HEK293T (cell line): ENCODE data around the gene POLR2B.
"Not testable (repeated sequence)": the region's sequence is repeated elsewhere in the genome, so short reads cannot be mapped to it uniquely, and the experiment has no call there.

Experiments
- CTCF ChIA-PET: fragments of 350-600 bp; formaldehyde crosslinking; extraction: SDS; loops from one replicate; lab custom pipeline; 2021; ENCODE audit warnings: antibody characterized with exemption, inconsistent platforms; lab: Yijun Ruan, JAX
- POLR2A ChIA-PET: fragments of 350-600 bp; formaldehyde crosslinking; extraction: SDS; loops from one replicate; lab custom pipeline; 2020; ENCODE audit warnings: antibody characterized with exemption, inconsistent platforms; lab: Yijun Ruan, JAX
- DNase-seq: peaks from one replicate; pipeline ENCODE4 v3.0.0; 2012; ENCODE audit warnings: mixed read lengths; ENCODE audit errors: extremely low spot score
- ARNT ChIP-seq: fragments of 450-650 bp; IDR thresholded peaks from 2 replicates; pipeline ENCODE4 v1.6.1; 2017; ENCODE audit warnings: mild to moderate bottlenecking
- BHLHE40 ChIP-seq: fragments of 450-650 bp; IDR thresholded peaks from 2 replicates; pipeline ENCODE4 v1.6.1; 2016; ENCODE audit warnings: mild to moderate bottlenecking, moderate library complexity, borderline replicate concordance
- CTBP1 ChIP-seq: fragments of 450-650 bp; IDR thresholded peaks from 2 replicates; pipeline ENCODE4 v1.6.1; 2016; ENCODE audit warnings: borderline replicate concordance
- ELF4 ChIP-seq: fragments of 450-650 bp; IDR thresholded peaks from 2 replicates; pipeline ENCODE4 v1.6.1; 2017; ENCODE audit warnings: antibody characterized with exemption
- FOXA1 ChIP-seq: fragments of 450-650 bp; IDR thresholded peaks from 2 replicates; pipeline ENCODE4 v1.6.1; 2016; ENCODE audit warnings: mild to moderate bottlenecking
- FOXK2 ChIP-seq: fragments of 450-650 bp; IDR thresholded peaks from 2 replicates; pipeline ENCODE4 v1.6.1; 2016; ENCODE audit warnings: mild to moderate bottlenecking
- FOXM1 ChIP-seq: fragments of 450-650 bp; IDR thresholded peaks from 2 replicates; pipeline ENCODE4 v1.6.1; 2017; ENCODE audit warnings: mild to moderate bottlenecking, borderline replicate concordance
- HDGF ChIP-seq: fragments of 450-650 bp; IDR thresholded peaks from 2 replicates; pipeline ENCODE4 v1.6.1; 2017; ENCODE audit warnings: antibody characterized with exemption, borderline replicate concordance
- L3MBTL2 ChIP-seq: fragments of 450-650 bp; conservative IDR thresholded peaks from 2 replicates; pipeline ENCODE4 v1.6.1; 2016; ENCODE audit warnings: mild to moderate bottlenecking
- LEF1 ChIP-seq: fragments of 450-650 bp; IDR thresholded peaks from 2 replicates; pipeline ENCODE4 v1.6.1; 2017; ENCODE audit warnings: mild to moderate bottlenecking, borderline replicate concordance
- NFRKB ChIP-seq: fragments of 450-650 bp; IDR thresholded peaks from 2 replicates; pipeline ENCODE4 v1.6.1; 2016; ENCODE audit warnings: mild to moderate bottlenecking, moderate library complexity
- PKNOX1 ChIP-seq: fragments of 450-650 bp; IDR thresholded peaks from 2 replicates; pipeline ENCODE4 v1.6.1; 2016
- SP1 ChIP-seq: fragments of 450-650 bp; IDR thresholded peaks from 2 replicates; pipeline ENCODE4 v1.6.1; 2017
- SUZ12 ChIP-seq: fragments of 450-650 bp; IDR thresholded peaks from 2 replicates; pipeline ENCODE4 v1.6.1; 2016; ENCODE audit warnings: mild to moderate bottlenecking
- TARDBP ChIP-seq: fragments of 450-650 bp; IDR thresholded peaks from 2 replicates; pipeline ENCODE4 v1.6.1; 2016
- ZNF384 ChIP-seq: fragments of 450-650 bp; IDR thresholded peaks from 2 replicates; pipeline ENCODE4 v1.6.1; 2016

POLR2B gene

GRCh38 chr4:56978750-56979303 is at the start of gene POLR2B:
TSS of gene POLR2B (plus strand) at chr4:56978896. CDS start at chr4:56978986, 90 bp downstream.
- POLR2A ChIA-PET: interaction anchor here (0.7 to 4.0 kb wide), 21 partner anchors 9 to 514 kb away, joined by 3 to 46 read pairs (median 4); partner anchors contain the start of gene REST
- CTCF ChIA-PET: interaction anchor here (0.8 to 1.8 kb wide), 3 partner anchors 12 to 20 kb away, joined by 3 to 6 read pairs (median 4); no protein-coding TSS in a partner anchor
- TF ChIP-seq ELF4: peak; percentile 37; the same call in 1 of the 2 replicates
- TF ChIP-seq FOXM1: no peak
- peak; percentile 87 for TF ChIP-seq L3MBTL2
- no peak for TF ChIP-seq CTBP1
- DNase-seq: peak; percentile 86

- POLR2A ChIA-PET: no interaction called here
- CTCF ChIA-PET: interaction anchor here (0.6 kb wide), 1 partner anchor 542 kb away, joined by 7 read pairs; no protein-coding TSS in a partner anchor
- no peak for DNase-seq
- no peak for TF ChIP-seq LEF1
- TF ChIP-seq ZNF384: no peak
- TF ChIP-seq PKNOX1: no peak
- no peak for TF ChIP-seq CTBP1
- no peak for TF ChIP-seq TARDBP
- no peak for TF ChIP-seq SUZ12
- TF ChIP-seq L3MBTL2: no peak
- no peak for TF ChIP-seq FOXA1
- TF ChIP-seq SP1: no peak
- TF ChIP-seq FOXM1: no peak
- TF ChIP-seq BHLHE40: no peak
- no peak for TF ChIP-seq ELF4
Observed at GRCh38 chr4:56930638-56931037, 48.1 kb upstream of the POLR2B start.

GRCh38 chr4:56931924-56932323 is 46.8 kb upstream of the POLR2B start:
- POLR2A ChIA-PET: no interaction called here
- CTCF ChIA-PET: no interaction called here
- no peak for DNase-seq
- no peak for TF ChIP-seq TARDBP
- TF ChIP-seq SP1: no peak
- TF ChIP-seq BHLHE40: no peak
- TF ChIP-seq L3MBTL2: no peak
- no peak for TF ChIP-seq ELF4
- no peak for TF ChIP-seq FOXK2
- no peak for TF ChIP-seq CTBP1

- CTCF ChIA-PET: interaction anchor here (0.6 kb wide), 1 partner anchor 23 kb away, joined by 5 read pairs; no protein-coding TSS in a partner anchor
- no peak for TF ChIP-seq SP1
- TF ChIP-seq L3MBTL2: no peak
- no peak for TF ChIP-seq ZNF384
- TF ChIP-seq NFRKB: no peak
- no peak for TF ChIP-seq SUZ12
- no peak for TF ChIP-seq ELF4
- TF ChIP-seq PKNOX1: no peak
- TF ChIP-seq FOXM1: no peak
- no peak for TF ChIP-seq FOXA1
- no peak for TF ChIP-seq ARNT
- TF ChIP-seq TARDBP: no peak
- no peak for TF ChIP-seq BHLHE40
- TF ChIP-seq LEF1: no peak
- no peak for TF ChIP-seq CTBP1
- TF ChIP-seq FOXK2: no peak
- no peak for TF ChIP-seq HDGF
- no peak for DNase-seq
- POLR2A ChIA-PET: no interaction called here
Observed at GRCh38 chr4:56937262-56937661, 41.4 kb upstream of the POLR2B start.

- DNase-seq, POLR2A ChIA-PET, CTCF ChIA-PET: not testable (repeated sequence)
Observed at GRCh38 chr4:56939826-56940225, 38.9 kb upstream of the POLR2B start.

GRCh38 chr4:56940403-56940802 is 38.3 kb upstream of the POLR2B start:
- CTCF ChIA-PET: no interaction called here
- no peak for TF ChIP-seq FOXA1
- no peak for TF ChIP-seq SUZ12
- TF ChIP-seq NFRKB: no peak
- TF ChIP-seq L3MBTL2: no peak
- TF ChIP-seq CTBP1: no peak
- no peak for TF ChIP-seq ELF4
- TF ChIP-seq TARDBP: no peak
- TF ChIP-seq ZNF384: no peak
- no peak for TF ChIP-seq HDGF
- no peak for TF ChIP-seq BHLHE40
- no peak for TF ChIP-seq FOXK2
- no peak for TF ChIP-seq FOXM1
- no peak for DNase-seq
- POLR2A ChIA-PET: no interaction called here

GRCh38 chr4:56940971-56941370 is 37.7 kb upstream of the POLR2B start:
- POLR2A ChIA-PET: no interaction called here
- DNase-seq: no peak
- CTCF ChIA-PET: interaction anchor here (0.6 kb wide), 1 partner anchor 258 kb away, joined by 4 read pairs; no protein-coding TSS in a partner anchor
- TF ChIP-seq ARNT (no peak), ELF4 (no peak), L3MBTL2 (no peak), LEF1 (no peak), SUZ12 (no peak), NFRKB (no peak), FOXK2 (no peak), FOXA1 (no peak), ZNF384 (no peak), HDGF (no peak), SP1 (no peak), FOXM1 (no peak), BHLHE40 (no peak), PKNOX1 (no peak), CTBP1 (no peak), TARDBP (no peak)
